Brain microvascular endothelial cell (primary cell): ENCODE data around the gene AFAP1L2.

Source experiments
- DNase-seq: peaks from one replicate; pipeline ENCODE4 v3.0.0-alpha.2; 2020
- H3K27ac ChIP-seq: fragments of 250-450 bp; sonication (Bioruptor Pico); 2 replicates; pipeline ENCODE4 v1.5.1; 2020; ENCODE audit warnings: mild to moderate bottlenecking, moderate library complexity
- H3K27me3 ChIP-seq: fragments of 250-450 bp; sonication (Bioruptor Pico); replicated peaks from 2 replicates; pipeline ENCODE4 v1.5.1; 2020; ENCODE audit warnings: mild to moderate bottlenecking
- H3K36me3 ChIP-seq: fragments of 250-450 bp; sonication (Bioruptor Pico); replicated peaks from 2 replicates; pipeline ENCODE4 v1.5.1; 2020; ENCODE audit warnings: mild to moderate bottlenecking
- H3K4me3 ChIP-seq: 2 replicates; pipeline ENCODE4 v1.5.1; 2011; ENCODE audit warnings: low read depth, mild to moderate bottlenecking, control low read depth, low read length, moderate library complexity
- CTCF ChIP-seq: IDR thresholded peaks from 2 replicates; pipeline ENCODE4 v1.5.1; 2011; ENCODE audit warnings: low read depth, mild to moderate bottlenecking, moderate library complexity, low read length, control low read depth, inconsistent platforms; ENCODE audit errors: missing control alignments
- in situ Hi-C: cut with HindIII; loops from 2 replicates; pipeline ENCODE4 v1.10.0; 2017; ENCODE audit warnings: low sequenced_read_pairs, low pct_ligation_motif_present

Gene AFAP1L2

DNA sequence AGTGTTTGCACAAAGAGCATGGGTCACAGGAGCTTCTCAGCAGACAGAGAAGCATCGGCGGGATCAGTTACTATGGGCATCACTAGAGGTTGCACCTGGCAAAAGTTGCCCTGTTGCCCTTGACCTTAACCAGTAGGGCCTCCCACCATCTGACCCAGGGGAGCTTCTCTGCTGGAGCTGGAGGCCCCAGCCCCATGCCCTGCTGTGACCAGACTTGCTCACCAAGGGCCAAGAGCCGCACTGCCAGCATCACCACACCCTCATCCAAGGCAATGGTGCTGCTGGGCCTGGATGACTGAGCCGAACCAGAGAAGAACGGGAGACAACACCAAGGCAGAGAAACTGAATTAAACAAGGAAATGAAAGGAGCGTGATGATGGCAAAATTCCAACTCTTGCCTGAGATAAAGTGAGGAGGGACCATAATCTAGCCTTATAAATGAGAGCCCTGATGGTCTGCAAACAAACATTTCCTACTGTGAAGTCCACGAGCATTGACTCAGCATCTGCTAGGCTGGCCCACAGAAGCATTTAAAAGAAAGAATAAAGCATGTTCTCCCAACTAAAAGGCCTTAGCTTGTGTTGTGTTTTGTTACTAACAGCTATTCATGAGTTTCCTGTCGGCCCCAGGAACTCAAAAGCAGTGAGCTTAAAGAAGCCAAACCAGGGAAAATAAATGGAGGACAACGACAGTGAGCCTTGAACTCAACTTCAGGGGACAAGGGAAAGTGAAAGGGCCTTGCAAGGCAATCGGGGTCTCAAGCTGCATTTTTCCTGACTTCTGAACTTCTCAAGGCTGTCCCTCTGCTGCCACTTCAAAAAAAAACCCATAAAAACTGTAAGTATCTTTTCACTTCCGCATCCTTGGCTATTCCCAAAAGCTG is 60.4 kb downstream of the AFAP1L2 start:
- H3K36me3 ChIP-seq: no peaks in the 10 kb centered on the region
- H3K27ac ChIP-seq: no peak overlapping the region
- H3K27me3 ChIP-seq: no peaks in the 10 kb centered on the region
- no peak for TF ChIP-seq CTCF
- DNase-seq: no peak
- in situ Hi-C loops: no loop called here
- no peak overlapping the region for H3K4me3 ChIP-seq

DNA sequence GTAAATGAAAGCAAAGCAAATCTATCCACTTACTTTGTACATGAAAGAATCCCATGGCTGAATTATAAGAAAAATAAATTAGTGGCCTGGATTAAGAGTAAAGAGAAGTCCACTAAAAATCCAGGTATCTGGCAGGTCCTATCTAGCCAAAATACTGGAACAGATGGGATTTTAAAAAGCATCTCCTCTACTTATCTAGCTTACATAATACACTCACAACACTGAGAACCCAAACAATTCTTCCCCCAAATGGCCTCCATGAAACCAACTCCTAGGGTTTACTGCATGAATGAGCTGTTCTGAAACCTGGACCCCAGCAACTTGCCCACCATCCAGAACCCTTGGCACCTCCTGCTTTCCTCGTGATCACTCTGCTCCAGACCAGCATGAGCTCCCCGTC is 61.3 kb downstream of the AFAP1L2 start:
- DNase-seq: no peak
- no peak for TF ChIP-seq CTCF
- in situ Hi-C loops: no loop called here
- no peaks in the 10 kb centered on the region for H3K27me3 ChIP-seq
- H3K36me3 ChIP-seq: no peaks in the 10 kb centered on the region
- H3K27ac ChIP-seq: no peak overlapping the region
- no peak overlapping the region for H3K4me3 ChIP-seq

DNA sequence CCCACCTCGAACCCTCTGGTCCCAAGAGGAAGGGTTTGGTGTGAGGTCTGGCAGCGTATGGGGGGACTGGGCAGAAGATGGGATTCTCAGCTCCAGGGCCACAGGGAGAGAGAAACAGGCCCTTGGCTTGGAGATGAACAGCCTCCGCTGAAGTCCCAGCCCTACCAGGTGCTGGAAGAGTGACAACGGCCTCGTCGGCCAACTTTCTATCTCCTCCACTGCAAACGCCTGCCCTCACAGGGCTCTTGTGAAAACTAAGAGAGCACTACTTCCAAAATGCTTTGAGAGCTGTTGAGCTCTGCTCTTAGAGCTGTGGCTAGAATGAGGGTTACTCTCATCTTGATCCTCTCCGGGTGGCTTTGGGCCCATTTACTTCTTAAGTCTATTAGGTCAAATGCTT is 63.5 kb downstream of the AFAP1L2 start:
- Histone ChIP-seq H3K27me3 (no peaks in the 10 kb centered on the region), H3K4me3 (no peak overlapping the region), H3K36me3 (no peaks in the 10 kb centered on the region), H3K27ac (no peak overlapping the region)
- no peak for TF ChIP-seq CTCF
- in situ Hi-C loops: no loop called here
- no peak for DNase-seq

- Histone ChIP-seq H3K27me3 (no peaks in the 10 kb centered on the region), H3K36me3 (no peaks in the 10 kb centered on the region), H3K27ac (no peak overlapping the region), H3K4me3 (no peak overlapping the region)
- in situ Hi-C loops: no loop called here
- no peak for TF ChIP-seq CTCF
- DNase-seq: no peak
These were observed 66.5 kb downstream of the AFAP1L2 start for GRCh38 chr10:114337510-114338462.

GRCh38 chr10:114336823-114337509 is 67.3 kb downstream of the AFAP1L2 start:
- Histone ChIP-seq H3K36me3 (no peaks in the 10 kb centered on the region), H3K27ac (no peak overlapping the region), H3K27me3 (no peaks in the 10 kb centered on the region), H3K4me3 (no peak overlapping the region)
- in situ Hi-C loops: no loop called here
- DNase-seq: no peak
- no peak for TF ChIP-seq CTCF
